ENCODE data around the gene SH2D2A. TPM values are rescaled to one million over a fixed set of nuclear protein-coding genes. Genes with fewer than 3 reads are reported as not detected.

Gene SH2D2A
- total RNA-seq, 1 donor from 2014 or later: 2.2 TPM

- H3K9me3 Mint-ChIP-seq: no peaks in the 10 kb centered on the region
- no peak overlapping the region for H3K4me3 Mint-ChIP-seq
- H3K27ac Mint-ChIP-seq: no peak overlapping the region
- no peak for DNase-seq (ENCODE audit: extremely low spot score, unreplicated experiment)
- peaks cover 75% of the 10 kb centered on the region for H3K27me3 Mint-ChIP-seq
- no peaks in the 10 kb centered on the region for H3K36me3 Mint-ChIP-seq
- no peak for TF ChIP-seq CTCF (conservative IDR thresholded peaks at IDR 0.05)
- H3K4me1 Mint-ChIP-seq (ENCODE audit: unreplicated experiment): peaks cover 1% of the 10 kb centered on the region
Observed at GRCh38 chr1:156833603-156834002, 17.0 kb upstream of the SH2D2A start.

- Mint-ChIP-seq H3K9me3 (no peaks in the 10 kb centered on the region), H3K4me3 (no peak overlapping the region), H3K4me1 (ENCODE audit: unreplicated experiment) (peaks cover 5% of the 10 kb centered on the region)
Observed at GRCh38 chr1:156832434-156832833, 15.8 kb upstream of the SH2D2A start.

DNA sequence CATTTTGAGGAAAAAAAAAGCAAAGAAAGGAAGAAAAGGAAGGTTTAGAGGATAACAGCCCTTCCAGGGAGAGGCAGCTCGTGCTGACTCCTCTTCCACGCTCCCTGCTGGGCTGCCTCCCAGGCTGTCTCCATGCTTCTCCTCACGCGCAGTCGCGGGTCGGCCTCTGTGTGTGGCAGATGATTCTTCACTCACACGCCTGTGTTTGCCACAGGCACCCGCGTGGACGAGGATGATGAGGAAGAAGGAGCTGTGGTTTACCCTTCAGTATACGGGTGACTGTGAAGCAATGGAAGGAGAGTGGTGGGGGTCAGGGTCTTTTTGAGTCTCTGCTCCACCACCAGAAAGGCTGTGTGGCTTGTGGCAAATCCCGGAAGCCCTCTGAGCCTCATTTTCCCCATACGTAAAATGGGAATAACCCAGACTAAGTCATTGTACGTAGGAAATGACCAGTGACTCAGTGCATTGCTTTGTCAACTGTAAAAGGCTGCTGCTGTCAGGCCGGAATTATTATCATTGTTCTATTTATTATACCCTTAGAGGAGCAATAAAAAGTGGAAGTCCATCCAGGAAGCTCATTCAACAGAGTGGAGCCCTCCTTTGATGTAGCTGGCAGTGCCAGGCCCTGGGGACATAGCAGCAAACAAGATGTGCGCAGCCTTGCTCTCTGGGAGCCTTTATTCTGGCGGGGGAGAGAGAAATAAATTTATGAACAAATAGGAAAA is 11.9 kb upstream of the SH2D2A start:
- no peak for DNase-seq (ENCODE audit: extremely low spot score, unreplicated experiment)
- Mint-ChIP-seq H3K36me3 (no peaks in the 10 kb centered on the region), H3K4me3 (no peak overlapping the region), H3K4me1 (ENCODE audit: unreplicated experiment) (peaks cover 5% of the 10 kb centered on the region), H3K27me3 (peaks cover 54% of the 10 kb centered on the region), H3K9me3 (no peaks in the 10 kb centered on the region), H3K27ac (no peak overlapping the region)
- no peak for TF ChIP-seq CTCF (conservative IDR thresholded peaks at IDR 0.05)

More at GRCh38 chr1:156832434-156832833, 15.8 kb upstream of the SH2D2A start:
- DNase-seq (ENCODE audit: extremely low spot score, unreplicated experiment): no peak
- H3K27ac Mint-ChIP-seq: no peak overlapping the region
- no peaks in the 10 kb centered on the region for H3K36me3 Mint-ChIP-seq
- no peak for TF ChIP-seq CTCF (conservative IDR thresholded peaks at IDR 0.05)
- peaks cover 76% of the 10 kb centered on the region for H3K27me3 Mint-ChIP-seq

DNA sequence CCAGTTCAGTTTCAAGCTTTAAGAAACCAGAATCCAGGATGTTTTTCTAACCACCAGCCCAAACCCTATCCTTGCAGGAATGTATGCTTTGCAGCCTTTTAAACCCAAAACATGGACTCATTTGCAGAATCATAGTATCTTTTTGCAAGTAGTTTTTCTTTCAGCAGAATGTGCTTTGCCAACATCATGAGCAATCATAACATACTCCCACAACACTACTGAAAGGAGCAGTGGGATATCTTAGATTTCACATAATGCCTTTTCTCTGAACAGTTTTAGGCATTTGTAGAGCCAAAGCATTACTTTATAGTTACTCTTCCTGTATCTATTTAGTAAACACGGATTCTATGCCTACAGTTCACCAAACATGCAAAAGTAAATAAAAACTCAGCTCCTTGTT is 10.0 kb upstream of the SH2D2A start:
- no peak overlapping the region for H3K4me3 Mint-ChIP-seq
- peaks cover 57% of the 10 kb centered on the region for H3K27me3 Mint-ChIP-seq
- no peaks in the 10 kb centered on the region for H3K36me3 Mint-ChIP-seq
- no peaks in the 10 kb centered on the region for H3K9me3 Mint-ChIP-seq
- peaks cover 5% of the 10 kb centered on the region for H3K4me1 Mint-ChIP-seq (ENCODE audit: unreplicated experiment)
- DNase-seq (ENCODE audit: extremely low spot score, unreplicated experiment): no peak
- H3K27ac Mint-ChIP-seq: no peak overlapping the region
- no peak for TF ChIP-seq CTCF (conservative IDR thresholded peaks at IDR 0.05)

DNA sequence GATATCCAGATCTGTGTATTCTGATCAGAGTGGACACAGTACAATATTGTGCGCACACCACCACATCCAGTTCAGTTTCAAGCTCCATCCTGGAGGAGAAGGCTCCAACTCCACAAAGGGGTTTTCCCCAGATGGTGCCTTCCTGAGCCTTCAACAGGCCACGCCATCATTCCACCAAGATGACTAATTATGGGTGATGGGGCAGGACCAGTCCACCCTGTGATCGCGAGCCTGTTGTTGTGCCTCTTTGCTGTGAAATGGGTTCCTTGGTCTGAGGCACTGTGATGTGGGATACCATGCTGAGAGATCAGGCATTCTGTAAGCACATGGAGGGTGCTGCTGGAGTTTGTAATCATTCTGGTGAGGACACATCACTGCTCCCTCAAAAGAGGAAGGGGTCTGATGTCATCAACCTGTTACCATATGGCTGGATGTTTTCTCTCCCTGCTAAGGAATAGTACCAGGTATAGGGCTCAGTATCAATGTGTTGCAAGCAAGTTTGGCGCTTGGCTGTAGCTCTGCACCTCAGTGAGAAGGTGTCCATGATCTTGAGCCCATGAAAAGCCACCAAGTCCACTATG is 6.7 kb upstream of the SH2D2A start:
- H3K4me1 Mint-ChIP-seq (ENCODE audit: unreplicated experiment): peaks cover 3% of the 10 kb centered on the region
- no peak for DNase-seq (ENCODE audit: extremely low spot score, unreplicated experiment)
- H3K27me3 Mint-ChIP-seq: peaks cover 58% of the 10 kb centered on the region
- TF ChIP-seq CTCF (conservative IDR thresholded peaks at IDR 0.05): no peak
- H3K4me3 Mint-ChIP-seq: no peak overlapping the region
- H3K36me3 Mint-ChIP-seq: no peaks in the 10 kb centered on the region
- H3K9me3 Mint-ChIP-seq: peaks cover 5% of the 10 kb centered on the region
- no peak overlapping the region for H3K27ac Mint-ChIP-seq

Data from type B pancreatic cell (in vitro differentiated cells).